GM23248 (cell line): Measurements from ENCODE around the gene KDM7A. TPM values are rescaled to one million over a fixed set of nuclear protein-coding genes. Genes with fewer than 3 reads are reported as not detected.

Experiments used
- DNase-seq: peaks from one replicate; pipeline ENCODE4 v3.0.0-alpha.2; 2015
- H2AFZ ChIP-seq: fragments of 200-600 bp; sonication (generic); 2 replicates; pipeline ENCODE4 v1.6.1; 2016; ENCODE audit warnings: antibody characterized with exemption
- H3F3A ChIP-seq: fragments of 200-600 bp; sonication (generic); 2 replicates; pipeline ENCODE4 v1.6.1; 2016; ENCODE audit warnings: mild to moderate bottlenecking, antibody characterized with exemption, mixed run types; ENCODE audit not compliant: insufficient read depth
- H3K27ac ChIP-seq: fragments of 200-600 bp; sonication (generic); 2 replicates; pipeline ENCODE4 v1.5.1; 2016; ENCODE audit warnings: mild to moderate bottlenecking
- H3K27me3 ChIP-seq: fragments of 200-600 bp; sonication (generic); replicated peaks from 2 replicates; pipeline ENCODE4 v1.6.1; 2016; ENCODE audit warnings: mild to moderate bottlenecking; ENCODE audit not compliant: insufficient read depth
- H3K36me3 ChIP-seq: fragments of 200-600 bp; sonication (generic); 2 replicates; pipeline ENCODE4 v1.6.1; 2016; ENCODE audit warnings: low read depth, mild to moderate bottlenecking
- H3K4me1 ChIP-seq: fragments of 200-600 bp; sonication (generic); 2 replicates; pipeline ENCODE4 v1.6.1; 2016; ENCODE audit warnings: mild to moderate bottlenecking; ENCODE audit not compliant: insufficient read depth
- H3K4me2 ChIP-seq: fragments of 200-600 bp; sonication (generic); one replicate; pipeline ENCODE4 v1.6.1; 2016; ENCODE audit warnings: mild to moderate bottlenecking; ENCODE audit not compliant: unreplicated experiment
- H3K4me3 ChIP-seq: fragments of 200-600 bp; sonication (generic); 2 replicates; pipeline ENCODE4 v1.5.1; 2016; ENCODE audit warnings: mild to moderate bottlenecking
- H3K79me2 ChIP-seq: fragments of 200-600 bp; sonication (generic); 2 replicates; pipeline ENCODE4 v1.6.1; 2016; ENCODE audit warnings: mild to moderate bottlenecking; ENCODE audit not compliant: insufficient read depth
- H3K9ac ChIP-seq: fragments of 200-600 bp; sonication (generic); 2 replicates; pipeline ENCODE4 v1.6.1; 2016; ENCODE audit warnings: mild to moderate bottlenecking
- H3K9me2 ChIP-seq: fragments of 200-600 bp; sonication (generic); 2 replicates; pipeline ENCODE4 v1.6.1; 2016; ENCODE audit warnings: mixed run types, mild to moderate bottlenecking, moderate library complexity; ENCODE audit not compliant: insufficient read depth
- H3K9me3 ChIP-seq: fragments of 200-600 bp; sonication (generic); one replicate; pipeline ENCODE4 v1.6.1; 2017; ENCODE audit warnings: low read depth
- H4K20me1 ChIP-seq: fragments of 200-600 bp; sonication (generic); 2 replicates; pipeline ENCODE4 v1.6.0; 2016; ENCODE audit not compliant: insufficient read depth
- EZH2 ChIP-seq: fragments of 200-600 bp; sonication (generic); IDR thresholded peaks from 2 replicates; pipeline ENCODE4 v1.6.1; 2018; ENCODE audit warnings: antibody characterized with exemption, mild to moderate bottlenecking; ENCODE audit not compliant: insufficient read depth, poor library complexity, severe bottlenecking
- EZH2phosphoT487 ChIP-seq: fragments of 200-600 bp; sonication (generic); IDR thresholded peaks from 2 replicates; pipeline ENCODE4 v1.6.1; 2018; ENCODE audit warnings: antibody characterized with exemption, moderate library complexity, mild to moderate bottlenecking, low read depth; ENCODE audit not compliant: insufficient read depth
- WGBS, 2 experiments: methylation state at CpG; one replicate each; pipeline ENCODE4 v1.1.6; 2015 to 2017; ENCODE audit warnings: low lambda C conversion rate in 2 of 2, low coverage in 1 of 2; ENCODE audit errors: missing lambda C conversion rate in 2 of 2; 5-methylcytosine and 5-hydroxymethylcytosine counted together
- in situ Hi-C: fragments of 300-500 bp; cut with MboI; formaldehyde crosslinking; loops from 2 replicates; pipeline ENCODE4 v1.15.0; 2020
- polyA plus RNA-seq: library from polyadenylated mRNA; unstranded; fragments of >200 nt; fragmentation: Nextera tagmentation; extraction: Ambion mirVana; gene quantifications from 2 replicates; pipeline ENCODE4 v1.2.1, GENCODE V29; 2016
- total RNA-seq: library from RNA; depleted of rRNA; stranded (reverse); fragments of >200 nt; shearing (Covaris generic); gene quantifications from 2 replicates; pipeline ENCODE4 v1.2.3, GENCODE V29; 2014

Gene KDM7A
- total and polyA plus RNA-seq, 2 experiments from 2014 or later: 2.3 to 6.7 TPM

- Histone ChIP-seq H3K4me1 (peaks cover 19% of the 10 kb centered on the region), H3K4me2 (no peak overlapping the region), H3K27ac (no peak overlapping the region), H3K79me2 (no peaks in the 10 kb centered on the region), H2AFZ (no peak overlapping the region), H3K27me3 (no peaks in the 10 kb centered on the region), H3K9me3 (no peaks in the 10 kb centered on the region), H3K36me3 (no peaks in the 10 kb centered on the region), H3K9me2 (no peaks in the 10 kb centered on the region), H3F3A (peaks cover 6% of the 10 kb centered on the region), H3K9ac (no peak overlapping the region), H3K4me3 (no peak overlapping the region), H4K20me1 (no peaks in the 10 kb centered on the region)
- TF ChIP-seq EZH2 (no peak), EZH2phosphoT487 (no peak)
- 94 to 99% methylated on average over 4 of the region's 4 CpGs for WGBS, 2 experiments
- DNase-seq: no peak
- in situ Hi-C loops: no loop called here
These were observed 34.9 kb upstream of the KDM7A start for GRCh38 chr7:140211698-140212097.

- Histone ChIP-seq H4K20me1 (no peaks in the 10 kb centered on the region), H3F3A (peaks cover 6% of the 10 kb centered on the region), H3K4me1 (peaks cover 19% of the 10 kb centered on the region), H3K27ac (no peak overlapping the region), H3K27me3 (no peaks in the 10 kb centered on the region), H2AFZ (no peak overlapping the region), H3K36me3 (no peaks in the 10 kb centered on the region), H3K4me2 (no peak overlapping the region), H3K9me3 (no peaks in the 10 kb centered on the region), H3K79me2 (no peaks in the 10 kb centered on the region), H3K9me2 (no peaks in the 10 kb centered on the region), H3K9ac (no peak overlapping the region), H3K4me3 (no peak overlapping the region)
- 83 to 87% methylated on average over 17 of the region's 17 CpGs for WGBS, 2 experiments
- in situ Hi-C loops: no loop called here
- no peak for TF ChIP-seq EZH2
- TF ChIP-seq EZH2phosphoT487: no peak
- no peak for DNase-seq
These were observed 33.3 kb upstream of the KDM7A start for GRCh38 chr7:140209866-140210609.

DNA sequence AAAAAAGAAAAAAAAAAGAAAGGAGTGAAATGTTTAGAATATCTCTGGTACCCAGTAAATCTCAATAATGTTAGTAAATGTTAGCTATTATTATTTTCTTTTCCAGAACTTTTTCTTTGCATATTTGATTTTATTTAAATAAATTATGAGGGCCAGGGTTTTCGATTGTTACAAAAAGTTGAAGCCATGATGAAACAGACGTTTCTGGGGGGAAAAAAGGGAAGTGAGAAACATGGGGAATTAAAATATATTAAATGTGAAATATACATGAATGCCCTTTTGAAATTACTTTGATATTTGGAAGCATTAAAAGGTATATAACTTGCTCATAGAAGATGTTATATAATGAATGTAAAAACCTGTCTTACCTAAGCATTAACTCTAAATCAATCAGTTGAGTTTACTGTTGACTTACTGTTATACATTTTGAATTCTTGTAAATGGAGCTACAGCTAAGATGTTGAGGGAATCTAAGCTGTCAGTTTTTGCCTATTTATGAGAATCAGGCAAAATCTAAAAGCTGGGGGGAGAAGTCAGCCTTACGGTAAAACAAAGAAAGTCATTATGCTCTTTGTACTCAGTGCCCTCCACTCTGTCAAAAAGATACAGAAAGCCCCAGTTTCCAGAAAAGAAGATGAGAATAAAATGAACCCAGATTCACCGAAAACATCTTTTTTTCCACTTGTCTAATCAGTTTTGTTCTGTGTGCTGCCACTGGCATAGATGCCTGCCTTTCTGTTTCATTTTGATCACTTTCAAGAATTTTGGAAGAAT is 30.0 kb upstream of the KDM7A start:
- 90 to 93% methylated on average over 4 of the region's 4 CpGs for WGBS, 2 experiments
- Histone ChIP-seq H3K4me3 (no peak overlapping the region), H3K9ac (no peak overlapping the region), H3K4me1 (no peaks in the 10 kb centered on the region), H4K20me1 (no peaks in the 10 kb centered on the region), H3K9me3 (no peaks in the 10 kb centered on the region), H3K9me2 (no peaks in the 10 kb centered on the region), H3K36me3 (no peaks in the 10 kb centered on the region), H3K27me3 (no peaks in the 10 kb centered on the region), H3K79me2 (no peaks in the 10 kb centered on the region), H3K4me2 (no peak overlapping the region), H3F3A (no peaks in the 10 kb centered on the region), H2AFZ (no peak overlapping the region), H3K27ac (no peak overlapping the region)
- no peak for TF ChIP-seq EZH2
- no peak for TF ChIP-seq EZH2phosphoT487
- no peak for DNase-seq
- in situ Hi-C loops: no loop called here

GRCh38 chr7:140205600-140205999 is 28.8 kb upstream of the KDM7A start:
- H3K4me3 ChIP-seq: no peak overlapping the region
- no peaks in the 10 kb centered on the region for H3K27me3 ChIP-seq
- no peak overlapping the region for H3K9ac ChIP-seq
- in situ Hi-C loops: no loop called here
- TF ChIP-seq EZH2phosphoT487 (no peak), EZH2 (no peak)
- no peaks in the 10 kb centered on the region for H4K20me1 ChIP-seq
- no peaks in the 10 kb centered on the region for H3K36me3 ChIP-seq
- WGBS, 2 experiments: 66 to 68% methylated on average over 4 of the region's 4 CpGs
- no peaks in the 10 kb centered on the region for H3F3A ChIP-seq
- no peak overlapping the region for H3K27ac ChIP-seq
- H3K9me3 ChIP-seq: no peaks in the 10 kb centered on the region
- DNase-seq: no peak
- no peaks in the 10 kb centered on the region for H3K79me2 ChIP-seq
- no peak overlapping the region for H2AFZ ChIP-seq
- no peak overlapping the region for H3K4me2 ChIP-seq
- H3K4me1 ChIP-seq: 0 out of 2 replicates have a peak, but pooled peaks cover under 1% of the 10 kb centered on the region
- H3K9me2 ChIP-seq: no peaks in the 10 kb centered on the region
